NCI-H146 treated with DMSO at 0.1 percent for 48 hours (cell line): Measurements from ENCODE around the gene PIGH.

Experiments
- DNase-seq: peaks from one replicate; lab custom pipeline; 2025; ENCODE audit not compliant: unreplicated experiment; lab: John Stamatoyannopoulos, UW

The PIGH gene

DNA sequence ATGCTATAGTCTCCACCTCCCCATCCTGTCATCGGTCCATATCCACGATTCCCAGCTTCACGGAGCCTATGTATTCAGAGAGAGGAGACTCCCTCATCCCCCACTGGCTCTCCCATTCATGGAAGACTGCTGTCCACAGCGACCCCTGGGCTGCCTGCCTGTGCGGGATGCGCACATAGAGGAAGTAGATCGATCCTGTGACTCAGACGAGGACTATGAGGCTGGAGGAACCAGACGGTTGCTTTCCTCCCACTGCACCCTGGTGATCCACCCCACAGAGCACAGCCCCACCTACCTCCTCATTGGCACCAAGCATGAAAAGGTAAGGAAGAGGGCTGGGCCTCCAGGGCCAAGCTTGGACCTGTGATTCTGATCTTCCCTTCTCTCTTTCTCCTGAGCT is 24.4 kb downstream of the PIGH start:
- DNase-seq, result no peak

DNA sequence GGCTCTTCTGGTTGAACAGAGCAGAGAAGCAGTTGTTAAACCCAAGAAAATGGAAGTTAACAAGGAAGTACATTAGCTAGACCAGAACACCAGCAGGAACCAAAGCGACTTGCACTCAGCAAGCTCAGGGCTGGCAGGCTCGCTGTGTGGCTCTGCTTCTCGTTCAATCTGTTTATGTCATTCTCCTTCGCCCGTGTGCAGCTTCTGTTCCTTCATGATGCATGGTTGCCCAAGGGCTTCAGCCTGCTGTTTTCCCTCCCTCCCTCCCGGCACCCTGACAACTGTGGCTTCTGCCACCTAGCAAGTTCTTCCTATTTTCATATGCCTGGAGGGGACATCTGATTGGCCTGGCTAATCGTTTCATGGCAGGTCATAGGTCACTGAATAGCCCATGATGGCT is 25.3 kb downstream of the PIGH start:
- DNase-seq, result no peak

DNA sequence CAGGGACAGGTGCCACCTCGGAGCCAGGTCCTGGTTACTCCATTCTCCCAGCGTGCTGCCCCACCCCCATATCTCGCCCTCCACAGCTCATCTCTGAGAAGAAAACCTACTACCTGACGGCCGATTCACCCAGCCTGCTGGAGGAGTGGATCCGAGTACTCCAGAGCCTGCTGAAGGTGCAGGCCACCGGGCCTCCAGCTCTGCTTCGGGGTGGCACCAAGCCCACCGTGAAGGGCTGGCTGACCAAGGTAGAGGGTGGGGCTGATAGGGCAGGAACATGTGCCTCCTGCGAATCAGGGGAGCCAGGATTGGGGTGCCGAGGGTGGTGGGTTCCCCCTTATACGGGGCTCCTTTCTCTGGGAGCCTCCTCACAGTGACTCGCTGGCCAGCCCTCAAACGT is 25.9 kb downstream of the PIGH start:
- no peak for DNase-seq

- no peak for DNase-seq
These were observed 26.6 kb downstream of the PIGH start for GRCh38 chr14:67573228-67574010.

DNA sequence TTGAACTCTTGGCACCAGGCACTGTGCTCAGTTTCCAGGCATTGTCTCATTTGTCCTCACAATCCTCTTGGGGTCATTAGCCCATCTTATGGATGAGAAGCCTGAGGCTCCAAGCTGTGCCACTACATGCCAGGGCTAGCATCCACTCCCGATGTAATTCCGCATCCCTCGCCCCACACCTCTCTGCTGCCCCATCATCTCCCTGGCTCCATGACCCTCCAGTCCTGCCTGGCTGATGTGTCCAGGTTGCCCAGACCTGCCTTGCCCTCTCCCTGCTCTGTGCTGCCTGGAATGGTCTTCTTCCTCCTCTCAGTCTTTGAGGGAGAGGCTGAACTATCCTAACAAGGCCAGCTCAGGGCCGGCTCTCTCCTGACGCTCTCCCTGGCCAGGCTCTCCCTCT is 27.5 kb downstream of the PIGH start:
- no peak for DNase-seq

- no peak for DNase-seq
These were observed 28.1 kb downstream of the PIGH start for GRCh38 chr14:67571991-67572323.

DNA sequence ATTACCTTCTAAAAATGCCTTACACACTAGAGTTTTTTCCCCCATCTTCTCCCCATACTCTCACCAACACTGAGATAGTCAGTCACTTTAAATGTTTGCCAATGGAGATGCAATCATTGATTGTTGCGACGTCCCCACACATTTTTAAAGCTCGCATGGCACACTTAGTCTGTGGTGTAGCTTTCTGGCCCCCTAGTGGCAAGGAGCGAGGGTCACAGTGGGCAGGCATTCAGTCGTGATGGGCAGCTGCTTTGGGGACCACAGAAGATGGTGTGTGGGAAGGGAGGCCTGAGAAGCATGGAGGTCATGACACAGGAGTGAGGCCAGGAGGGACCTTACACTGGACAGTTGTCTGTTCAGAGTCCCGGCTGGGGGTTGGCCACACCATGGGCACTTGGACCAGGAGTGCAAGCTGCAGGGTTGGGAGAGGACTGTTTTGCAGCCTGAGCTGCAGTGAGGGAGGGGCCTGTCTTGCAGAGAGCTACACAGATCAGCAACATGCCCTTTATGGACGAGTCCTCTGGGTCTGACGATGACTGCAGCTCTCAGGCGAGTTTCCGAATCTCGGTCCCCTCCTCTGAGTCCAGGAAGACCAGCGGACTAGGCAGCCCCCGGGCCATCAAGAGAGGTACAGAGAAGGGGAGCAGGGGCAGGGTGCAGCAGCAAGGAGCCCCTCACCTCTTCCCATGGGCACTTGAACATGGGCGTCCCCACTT is 28.6 kb downstream of the PIGH start:
- peak; percentile 11 for DNase-seq

- no peak for DNase-seq
These were observed 29.6 kb downstream of the PIGH start for GRCh38 chr14:67570453-67570852.

DNA sequence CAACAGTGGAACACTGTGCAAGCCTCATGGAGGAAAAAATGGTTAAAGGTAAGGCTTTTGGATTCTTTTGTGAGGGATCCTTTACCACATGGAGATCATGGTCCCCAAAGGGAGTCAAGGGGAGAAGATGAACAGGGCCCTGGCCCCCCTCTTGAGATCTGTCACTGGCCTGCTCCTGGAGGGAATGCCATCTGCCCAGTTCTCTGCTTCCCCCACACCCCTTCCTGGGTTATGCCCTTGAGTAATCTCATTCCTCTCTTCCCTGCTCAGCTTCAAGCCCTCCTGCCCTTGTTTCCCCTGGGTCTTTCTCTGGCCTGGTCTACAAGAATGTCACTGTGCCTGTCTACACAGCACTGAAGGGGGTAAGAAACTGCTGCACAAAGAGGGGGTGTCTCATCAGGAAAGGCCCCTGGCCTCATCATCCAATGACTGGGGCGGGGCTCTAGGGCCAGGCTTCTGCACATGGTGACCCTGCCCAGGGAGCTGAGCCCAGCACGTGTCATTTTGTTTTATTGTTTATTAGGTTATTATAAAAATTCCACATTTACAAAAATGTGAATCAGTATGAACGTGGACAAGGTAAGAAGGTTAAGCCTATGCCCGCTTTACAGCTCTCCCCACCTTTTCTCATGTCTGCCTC is 30.3 kb downstream of the PIGH start:
- DNase-seq, result no peak

DNA sequence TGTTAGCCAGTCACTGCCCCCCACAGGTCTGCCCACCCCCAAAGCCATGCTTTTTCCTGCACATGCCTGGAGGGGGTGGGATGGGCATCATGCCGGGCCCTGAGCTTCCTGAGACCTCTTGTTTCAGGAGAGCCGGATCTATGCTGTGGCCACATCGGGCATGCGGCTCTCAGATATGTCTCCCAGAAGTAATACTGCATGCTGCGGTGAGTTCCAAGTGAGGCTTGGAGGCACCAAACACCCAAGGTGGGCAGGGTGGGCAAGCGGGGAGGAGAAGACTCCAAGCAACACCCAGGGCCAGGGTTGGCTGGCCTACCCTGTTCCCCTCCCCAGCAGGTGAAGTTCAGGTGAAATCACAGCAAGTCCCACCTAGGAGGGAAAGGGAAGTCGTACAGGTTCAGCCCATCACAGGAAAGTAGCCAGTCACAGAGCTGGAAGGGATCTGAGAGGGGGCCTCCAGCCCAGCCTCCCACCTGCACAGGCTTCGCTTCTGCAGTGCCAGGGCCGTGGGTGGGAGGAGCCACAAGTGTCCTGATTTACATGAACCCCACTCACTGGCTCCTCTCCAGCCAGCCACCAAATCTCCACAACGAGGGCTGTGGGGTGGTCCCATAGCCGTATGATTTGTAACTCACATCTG is 30.9 kb downstream of the PIGH start:
- DNase-seq, result no peak

GRCh38 chr14:67567654-67568053 is 32.4 kb downstream of the PIGH start:
- no peak for DNase-seq

DNA sequence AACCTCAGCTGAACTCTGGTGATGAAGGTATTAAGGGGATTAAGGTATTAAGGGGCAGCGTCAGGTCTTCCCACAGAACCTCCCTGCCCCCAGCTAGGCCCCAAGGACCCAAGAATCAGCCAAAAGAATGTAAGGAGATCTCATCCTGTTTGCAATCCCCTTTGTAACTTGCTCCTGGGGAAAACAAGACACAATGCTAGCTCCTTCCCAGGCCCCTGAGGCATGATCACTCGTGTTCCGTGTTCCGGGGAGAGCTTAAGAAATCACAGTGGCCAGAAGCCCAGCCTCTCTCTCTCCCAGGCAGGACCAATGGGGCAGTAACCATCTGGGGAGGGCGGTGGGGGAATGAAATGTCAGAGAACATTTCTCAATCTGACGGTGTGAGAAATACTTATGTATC is 33.2 kb downstream of the PIGH start:
- no peak for DNase-seq

DNA sequence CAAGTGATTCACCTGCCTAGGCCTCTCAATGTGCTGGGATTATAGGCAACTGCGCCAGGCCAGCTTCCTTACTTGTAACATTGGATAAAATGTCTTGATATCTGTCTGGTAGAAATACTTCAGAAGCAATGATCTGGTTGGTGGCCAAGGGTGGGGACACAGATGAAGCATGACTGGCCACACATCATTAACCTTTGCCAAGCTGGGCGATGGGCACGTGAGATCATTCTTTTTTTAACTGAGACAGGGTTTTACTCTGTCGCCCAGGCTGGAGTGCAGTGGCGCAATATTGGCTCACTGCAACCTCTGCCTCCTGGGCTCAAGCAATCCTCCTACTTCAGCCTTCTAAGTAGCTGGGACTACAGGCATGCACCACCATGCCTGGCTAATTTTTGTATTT is 35.8 kb downstream of the PIGH start:
- DNase-seq, result no peak

- no peak for DNase-seq
These were observed 37.3 kb downstream of the PIGH start for GRCh38 chr14:67562776-67563150.

GRCh38 chr14:67562025-67562775 is 37.9 kb downstream of the PIGH start:
- no peak for DNase-seq

- DNase-seq, result no peak
These were observed 40.4 kb downstream of the PIGH start for GRCh38 chr14:67559639-67560038.

- DNase-seq, result no peak
These were observed 42.4 kb downstream of the PIGH start for GRCh38 chr14:67557656-67558055.

GRCh38 chr14:67557118-67557517 is 43.0 kb downstream of the PIGH start:
- DNase-seq, result no peak

GRCh38 chr14:67556671-67557070 is 43.4 kb downstream of the PIGH start:
- no peak for DNase-seq

GRCh38 chr14:67555518-67556090 is 44.5 kb downstream of the PIGH start:
- no peak for DNase-seq

- no peak for DNase-seq
These were observed 45.7 kb downstream of the PIGH start for GRCh38 chr14:67554341-67554740.
